A549 (cell line): ENCODE results near the gene NTRK3. TPM values are rescaled to one million over a fixed set of nuclear protein-coding genes. Genes with fewer than 3 reads are reported as not detected.

ENCODE experiments used
- ATAC-seq, 2 experiments: fragments of 200-7000 bp in 1 of 2; fragments of >200 bp in 1 of 2; cut with Nextera tagmentation in 1 of 2; cut with Tn5 transposase in 1 of 2; 3 replicates each; pipeline versions ENCODE4 v1.8.0 to v1.9.1; 2018 to 2020; ENCODE audit warnings: mild to moderate bottlenecking in 1 of 2, moderate library complexity in 1 of 2
- CTCF ChIA-PET: fragments of 300-600 bp; sonication (Branson Sonifier 250); formaldehyde crosslinking; extraction: SDS; loops from one replicate; lab custom pipeline; 2021; ENCODE audit warnings: antibody characterized with exemption, inconsistent platforms; lab: Yijun Ruan, JAX
- POLR2A ChIA-PET: fragments of 350-600 bp; formaldehyde crosslinking; extraction: SDS; loops from one replicate; lab custom pipeline; 2021; ENCODE audit warnings: antibody characterized with exemption, inconsistent platforms; lab: Yijun Ruan, JAX
- DNase-seq, 2 experiments: peaks; one replicate each; pipeline versions ENCODE4 v3.0.0 to v3.0.0-alpha.2; 2011 to 2016; ENCODE audit warnings: low read depth in 1 of 2, low spot score in 1 of 2
- FAIRE-seq: peaks from 2 replicates; lab custom pipeline; 2011; peaks lifted over from hg19 to GRCh38; lab: Jason Lieb, UNC
- H3K27ac ChIP-seq, 2 experiments: fragments of >200 bp; sonication (Bioruptor Twin); formaldehyde crosslinking; 3 replicates each; pipeline ENCODE4 v1.5.1; 2016 to 2017
- H3K4me1 ChIP-seq: fragments of >200 bp; sonication (Bioruptor Twin); formaldehyde crosslinking; 3 replicates; pipeline ENCODE4 v1.6.1; 2016
- H3K4me2 ChIP-seq: fragments of >200 bp; sonication (Bioruptor Twin); formaldehyde crosslinking; 3 replicates; pipeline ENCODE4 v1.6.1; 2016
- H3K4me3 ChIP-seq: fragments of >200 bp; sonication (Bioruptor Twin); formaldehyde crosslinking; 3 replicates; pipeline ENCODE4 v1.5.1; 2016
- H3K9me3 ChIP-seq: fragments of >200 bp; sonication (Bioruptor Twin); formaldehyde crosslinking; 3 replicates; pipeline ENCODE4 v1.6.1; 2016
- BCL3 ChIP-seq: fragments of >200 bp; sonication (Bioruptor Twin); formaldehyde crosslinking; IDR thresholded peaks from 3 replicates; pipeline ENCODE4 v1.6.1; 2016
- BHLHE40 ChIP-seq: IDR thresholded peaks from 2 replicates; pipeline ENCODE4 v1.6.1; 2012; ENCODE audit warnings: low read depth, low read length, inconsistent platforms
- CBX8 ChIP-seq: fragments of 200-600 bp; sonication (generic); IDR thresholded peaks from 2 replicates; pipeline ENCODE4 v1.6.1; 2016
- CTCF ChIP-seq: fragments of >200 bp; sonication (Bioruptor Twin); formaldehyde crosslinking; IDR thresholded peaks from 3 replicates; pipeline ENCODE4 v1.5.1; 2016
- E2F6 ChIP-seq: IDR thresholded peaks from 2 replicates; pipeline ENCODE4 v1.6.1; 2012; ENCODE audit warnings: low read depth, borderline replicate concordance
- FOSL2 ChIP-seq, 2 experiments: fragments of 450-650 bp in 1 of 2; fragments of >200 bp in 1 of 2; sonication (Bioruptor Twin) in 1 of 2; formaldehyde crosslinking; IDR thresholded peaks; 2 replicates each; pipeline versions ENCODE4 v1.5.0 to v1.6.1; 2016 to 2020; ENCODE audit warnings: mild to moderate bottlenecking in 1 of 2, moderate library complexity in 1 of 2
- HOXA7 ChIP-seq: fragments of 250-450 bp; sonication (Bioruptor Pico); IDR thresholded peaks from 2 replicates; pipeline ENCODE4 v1.5.0; 2020; ENCODE audit warnings: mild to moderate bottlenecking, moderate library complexity
- HOXB5 ChIP-seq: fragments of 250-450 bp; sonication (Bioruptor Pico); IDR thresholded peaks from 2 replicates; pipeline ENCODE4 v1.5.0; 2020; ENCODE audit warnings: mild to moderate bottlenecking, moderate library complexity
- KDM5A ChIP-seq: fragments of 200-600 bp; sonication (generic); IDR thresholded peaks from 2 replicates; pipeline ENCODE4 v1.6.1; 2016; ENCODE audit warnings: antibody characterized with exemption, mild to moderate bottlenecking
- MAFK ChIP-seq: fragments of 450-650 bp; IDR thresholded peaks from 2 replicates; pipeline ENCODE4 v1.6.1; 2014; ENCODE audit not compliant: partially characterized antibody
- MAZ ChIP-seq: fragments of 150-350 bp; IDR thresholded peaks from 2 replicates; pipeline ENCODE4 v1.6.1; 2014; ENCODE audit warnings: antibody characterized with exemption, low read depth, low read length, borderline replicate concordance
- NPAS2 ChIP-seq: fragments of 250-450 bp; sonication (Bioruptor Pico); IDR thresholded peaks from 2 replicates; pipeline ENCODE4 v1.8.0; 2022; ENCODE audit warnings: mild to moderate bottlenecking, moderate library complexity, borderline replicate concordance
- POLR2AphosphoS2 ChIP-seq: conservative IDR thresholded peaks from 2 replicates; pipeline ENCODE4 v1.6.1; 2012; ENCODE audit warnings: low read length, improper control_type of control experiment, inconsistent platforms
- RARB ChIP-seq: fragments of 250-450 bp; sonication (Bioruptor Pico); IDR thresholded peaks from 2 replicates; pipeline ENCODE4 v1.8.0; 2021; ENCODE audit warnings: mild to moderate bottlenecking, moderate library complexity
- RCOR1 ChIP-seq: fragments of 150-350 bp; IDR thresholded peaks from 2 replicates; pipeline ENCODE4 v1.6.1; 2014; ENCODE audit warnings: antibody characterized with exemption, low read length, low read depth
- RNF2 ChIP-seq: fragments of 200-600 bp; sonication (generic); IDR thresholded peaks from 2 replicates; pipeline ENCODE4 v1.6.1; 2016; ENCODE audit warnings: low read depth, mild to moderate bottlenecking, antibody characterized with exemption, moderate library complexity, borderline replicate concordance
- SREBF2 ChIP-seq: fragments of 450-650 bp; IDR thresholded peaks from 2 replicates; pipeline ENCODE4 v1.6.1; 2014; ENCODE audit warnings: mild to moderate bottlenecking, moderate library complexity
- TFCP2L1 ChIP-seq: fragments of 250-450 bp; sonication (Bioruptor Pico); IDR thresholded peaks from 2 replicates; pipeline ENCODE4 v1.5.0; 2021; ENCODE audit warnings: mild to moderate bottlenecking
- ZFP36 ChIP-seq: fragments of 450-650 bp; IDR thresholded peaks from 2 replicates; pipeline ENCODE4 v1.6.1; 2014; ENCODE audit warnings: borderline replicate concordance; ENCODE audit not compliant: partially characterized antibody
- ZNF302 ChIP-seq: fragments of 250-450 bp; sonication (Bioruptor Pico); IDR thresholded peaks from 2 replicates; pipeline ENCODE4 v1.9.0; 2021; ENCODE audit warnings: inconsistent platforms, mild to moderate bottlenecking, moderate library complexity
- ZSCAN20 ChIP-seq: fragments of 250-450 bp; sonication (Bioruptor Pico); IDR thresholded peaks from 2 replicates; pipeline ENCODE4 v1.8.0; 2022; ENCODE audit warnings: mild to moderate bottlenecking, moderate library complexity
- WGBS: methylation state at CpG from one replicate; pipeline ENCODE4 v1.1.6; 2017; ENCODE audit errors: missing lambda C conversion rate; 5-methylcytosine and 5-hydroxymethylcytosine counted together
- polyA plus RNA-seq, 4 experiments: library from polyadenylated mRNA; depleted of rRNA in 3 of 4; stranded (reverse); fragments of >200 nt; fragmentation: RNase III in 1 of 4; extraction: RNeasy Plus Mini Kit Qiagen cat#74134 plus additional on column Dnase treatment in 1 of 4; gene quantifications; 2 replicates in 3 of 4; 3 replicates in 1 of 4; pipeline ENCODE4 v1.2.3, GENCODE V29; 2011 to 2017
- TF ChIP-seq, protein P1 (sequence below): fragments of 450-650 bp; IDR thresholded peaks from 2 replicates; pipeline ENCODE4 v1.6.1; 2014; ENCODE audit warnings: antibody characterized with exemption

Gene NTRK3
- polyA plus RNA-seq, 2 of the 4 experiments (the other 2 are of a cell fraction), result 55.0 to 55.2 TPM

GRCh38 chr15:87949575-87950223, 306.8 kb downstream of the NTRK3 start:
- H3K9me3 ChIP-seq, result no peaks in the 10 kb centered on the region
- no peak for FAIRE-seq
- WGBS, result 40% methylated on average over 6 of the region's 6 CpGs

DNA sequence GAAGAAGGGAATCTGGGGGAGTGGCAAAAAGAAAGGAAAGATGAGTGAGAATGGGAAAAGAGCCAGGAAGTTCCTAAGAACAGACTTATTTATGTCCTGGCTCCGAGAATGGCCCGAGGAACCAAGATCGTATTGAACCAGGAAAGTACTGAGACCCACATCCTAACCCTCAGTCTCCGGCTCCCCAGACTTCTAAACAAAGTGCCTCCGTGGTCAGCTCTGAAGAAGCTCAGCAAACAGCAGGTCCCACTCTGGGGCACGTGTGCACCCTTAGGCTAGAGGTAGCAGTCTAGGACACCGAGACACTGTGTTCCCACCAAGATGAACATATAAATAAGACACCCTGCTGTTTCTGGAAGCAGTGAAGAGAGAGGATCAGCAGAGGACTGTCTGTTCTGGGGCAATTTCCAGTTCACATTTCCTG, 307.4 kb downstream of the NTRK3 start:
- H3K27ac ChIP-seq, result no peak overlapping the region; a peak in 1 of 6 replicates
- WGBS, result 38% methylated on average over 7 of the region's 7 CpGs
- no peak for ATAC-seq

More at GRCh38 chr15:87949575-87950223, 306.8 kb downstream of the NTRK3 start:
- H3K4me1 ChIP-seq, result no peaks in the 10 kb centered on the region
- CTCF ChIA-PET, result no interaction called here
- ATAC-seq, result no peak
- TF ChIP-seq CTCF (no peak), RCOR1 (no peak)
- H3K4me2 ChIP-seq, result no peak overlapping the region
- H3K27ac ChIP-seq, result no peak overlapping the region; a peak in 1 of 6 replicates
- no peak for DNase-seq
- POLR2A ChIA-PET, result no interaction called here
- H3K4me3 ChIP-seq, result no peak overlapping the region

DNA sequence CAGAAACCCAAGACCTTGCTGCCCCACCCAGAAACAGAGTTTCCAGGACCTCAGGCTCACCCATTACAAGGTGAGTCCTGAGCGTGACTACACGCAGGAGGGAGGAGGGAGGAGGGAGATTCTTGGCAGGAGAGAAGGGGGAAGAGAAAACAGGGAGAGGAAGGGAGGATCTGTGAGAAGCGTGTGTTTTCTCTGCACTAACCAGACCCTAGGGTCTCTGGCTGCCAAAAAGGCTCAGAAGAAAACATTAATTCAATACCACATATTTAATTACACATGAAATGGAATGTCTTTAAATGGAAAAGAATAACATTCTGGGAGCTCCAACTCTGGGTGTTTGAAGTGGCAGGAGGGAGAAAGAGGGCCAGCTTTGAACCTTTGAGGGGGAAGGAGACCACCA, 309.0 kb downstream of the NTRK3 start:
- Histone ChIP-seq H3K27ac (no peak overlapping the region), H3K4me1 (no peaks in the 10 kb centered on the region)
- no peak for ATAC-seq
- ChIA-PET POLR2A (no interaction called here), CTCF (interaction anchor here (0.6 to 1.4 kb wide), 3 partner anchors 10 to 355 kb away, joined by 3 read pairs; no protein-coding TSS in a partner anchor)
- FAIRE-seq, result no peak
- WGBS, result 43% methylated on average over 3 of the region's 3 CpGs
- no peak for DNase-seq
- TF ChIP-seq NPAS2 (CRISPR knock-in tag) (no peak), CBX8 (no peak), HOXA7 (CRISPR knock-in tag) (no peak)
- TF ChIP-seq, all 56 proteins: peak for 0
- no peaks in the 10 kb centered on the region for H3K9me3 ChIP-seq
- H3K4me2 ChIP-seq, result no peak overlapping the region
- no peak overlapping the region for H3K4me3 ChIP-seq

More for the DNA sequence above, 307.4 kb downstream of the NTRK3 start:
- Histone ChIP-seq H3K4me2 (no peak overlapping the region), H3K4me3 (no peak overlapping the region), H3K4me1 (no peaks in the 10 kb centered on the region), H3K9me3 (no peaks in the 10 kb centered on the region)
- DNase-seq (no peak), FAIRE-seq (no peak)
- CTCF ChIA-PET, result no interaction called here
- POLR2A ChIA-PET, result no interaction called here
- TF ChIP-seq RNF2 (no peak), FOSL2 (IDR thresholded peaks at IDR 0.05) (no peak), FOSL2 (CRISPR knock-in tag; IDR thresholded peaks at IDR 0.05) (no peak), ZFP36 (no peak), ZSCAN20 (no peak), TFCP2L1 (CRISPR knock-in tag) (no peak)
- TF ChIP-seq, all 56 proteins: peak for 0

DNA sequence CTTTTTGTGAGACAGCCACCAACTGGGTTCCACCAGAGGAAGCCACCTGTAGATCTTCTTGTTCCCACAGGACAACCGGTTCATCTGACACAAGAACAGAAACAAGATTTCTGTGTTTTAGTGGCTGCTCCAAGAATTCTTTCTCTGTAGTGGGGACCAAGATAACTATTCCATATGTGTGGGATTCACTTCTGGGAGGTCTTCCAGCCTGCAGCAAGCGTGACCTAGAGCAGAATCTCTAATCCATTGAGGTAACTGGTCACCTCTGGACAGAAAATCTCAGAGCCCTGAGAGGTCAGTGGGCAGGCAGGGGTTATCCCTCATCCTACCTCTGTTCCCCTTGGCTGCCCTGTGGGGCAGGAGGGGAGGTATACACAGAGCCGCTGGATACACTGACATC, 311.3 kb downstream of the NTRK3 start:
- WGBS, result 35% methylated on average over 3 of the region's 3 CpGs
- H3K4me3 ChIP-seq, result no peak overlapping the region
- H3K4me2 ChIP-seq, result no peak overlapping the region
- DNase-seq, result no peak
- 0 out of 3 replicates have a peak, but pooled peaks cover 2% of the 10 kb centered on the region for H3K4me1 ChIP-seq
- TF ChIP-seq POLR2AphosphoS2, result no peak
- TF ChIP-seq FOSL2 (IDR thresholded peaks at IDR 0.05), result no peak
- no peak for TF ChIP-seq FOSL2 (CRISPR knock-in tag; IDR thresholded peaks at IDR 0.05)
- TF ChIP-seq HOXB5, result no peak
- no peak for ATAC-seq
- no peaks in the 10 kb centered on the region for H3K9me3 ChIP-seq
- FAIRE-seq, result no peak
- H3K27ac ChIP-seq, result no peak overlapping the region
- POLR2A ChIA-PET, result no interaction called here
- CTCF ChIA-PET, result no interaction called here

- CTCF ChIA-PET, result no interaction called here
- H3K4me2 ChIP-seq, result no peak overlapping the region
- POLR2A ChIA-PET, result no interaction called here
- no peaks in the 10 kb centered on the region for H3K9me3 ChIP-seq
- ATAC-seq, result no peak
- 0 out of 3 replicates have a peak, but pooled peaks cover 2% of the 10 kb centered on the region for H3K4me1 ChIP-seq
- DNase-seq, result no peak
- 54% methylated on average over 7 of the region's 7 CpGs for WGBS
- H3K4me3 ChIP-seq, result no peak overlapping the region
- no peak overlapping the region for H3K27ac ChIP-seq
- no peak for FAIRE-seq
- TF ChIP-seq ZNF302 (CRISPR knock-in tag) (no peak), RNF2 (no peak), SREBF2 (no peak), BHLHE40 (no peak), RARB (CRISPR knock-in tag) (no peak), MAFK (no peak), KDM5A (no peak), BCL3 (no peak), E2F6 (no peak), MAZ (no peak)
- TF ChIP-seq, protein P1, sequence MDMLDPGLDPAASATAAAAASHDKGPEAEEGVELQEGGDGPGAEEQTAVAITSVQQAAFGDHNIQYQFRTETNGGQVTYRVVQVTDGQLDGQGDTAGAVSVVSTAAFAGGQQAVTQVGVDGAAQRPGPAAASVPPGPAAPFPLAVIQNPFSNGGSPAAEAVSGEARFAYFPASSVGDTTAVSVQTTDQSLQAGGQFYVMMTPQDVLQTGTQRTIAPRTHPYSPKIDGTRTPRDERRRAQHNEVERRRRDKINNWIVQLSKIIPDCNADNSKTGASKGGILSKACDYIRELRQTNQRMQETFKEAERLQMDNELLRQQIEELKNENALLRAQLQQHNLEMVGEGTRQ, result no peak
Observed at GRCh38 chr15:87944691-87945090, 311.8 kb downstream of the NTRK3 start.
